GM12891 (cell line): Measurements from ENCODE around the gene HMCN2.

Experiments used
- POLR2A ChIP-seq: IDR thresholded peaks from 2 replicates; pipeline ENCODE4 v1.6.1; 2011; ENCODE audit warnings: low read depth, low read length, control low read depth
- POLR2AphosphoS5 ChIP-seq: IDR thresholded peaks from 2 replicates; pipeline ENCODE4 v1.6.1; 2011; ENCODE audit warnings: low read depth, low read length, control low read depth
- SPI1 ChIP-seq: IDR thresholded peaks from 2 replicates; pipeline ENCODE4 v1.6.1; 2011; ENCODE audit warnings: low read depth, low read length, control low read depth

GRCh38 chr9:130459941-130460669, 194.5 kb downstream of the HMCN2 start:
- TF ChIP-seq POLR2AphosphoS5, result no peak
- TF ChIP-seq SPI1, result no peak
- TF ChIP-seq POLR2A, result no peak
